OCI-LY1 (cell line): ENCODE results near the gene LRG1.

Experiments used
- EZH2 ChIP-seq: fragments of 200-600 bp; sonication (generic), shearing (Covaris generic); IDR thresholded peaks from 2 replicates; pipeline ENCODE4 v1.8.0; 2017; ENCODE audit warnings: borderline replicate concordance, mixed run types, mild to moderate bottlenecking, antibody characterized with exemption, low read length, moderate library complexity, mixed read lengths
- TF ChIP-seq, protein P1 (sequence below): fragments of 200-600 bp; sonication (generic), shearing (Covaris generic); IDR thresholded peaks from 2 replicates; pipeline ENCODE4 v1.5.1; 2017; ENCODE audit warnings: mild to moderate bottlenecking, antibody characterized with exemption, low read length, moderate library complexity, mixed read lengths

DNA sequence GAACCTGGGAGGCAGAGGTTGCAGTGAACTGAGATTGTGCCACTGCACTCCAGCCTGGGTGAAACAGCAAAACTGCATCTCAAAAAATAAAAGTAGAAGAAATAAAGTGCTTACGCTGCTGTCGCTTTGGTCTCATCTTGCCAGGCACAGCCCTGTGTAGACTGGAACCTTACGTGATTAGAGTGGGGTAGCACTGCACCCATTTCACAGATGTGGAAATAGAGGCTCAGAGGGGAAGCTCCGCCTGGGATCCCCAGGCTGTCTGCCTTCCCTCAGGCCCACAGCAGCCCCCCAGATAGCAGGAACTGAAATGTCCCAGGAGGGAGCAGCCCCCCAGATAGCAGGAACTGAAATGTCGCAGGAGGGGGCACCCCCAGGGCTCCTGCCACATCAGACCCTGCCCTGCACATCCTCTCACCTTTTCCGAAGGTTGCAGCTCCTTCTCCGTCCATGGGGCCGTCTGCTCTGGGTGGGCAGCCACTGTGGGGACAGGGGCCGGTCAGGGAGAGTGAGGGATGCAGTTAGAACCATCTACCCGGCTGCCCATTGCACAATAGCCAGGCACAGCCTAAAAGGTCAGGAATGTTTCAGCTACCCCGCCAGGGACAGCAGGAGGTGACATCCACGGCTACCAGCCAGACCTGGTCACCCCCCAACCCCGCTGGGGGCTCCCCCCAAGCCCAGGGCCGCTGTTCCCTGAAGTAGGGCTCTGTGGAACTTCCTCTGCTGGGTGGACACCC is 23.5 kb downstream of the LRG1 start:
- TF ChIP-seq EZH2: no peak
- TF ChIP-seq, protein P1, sequence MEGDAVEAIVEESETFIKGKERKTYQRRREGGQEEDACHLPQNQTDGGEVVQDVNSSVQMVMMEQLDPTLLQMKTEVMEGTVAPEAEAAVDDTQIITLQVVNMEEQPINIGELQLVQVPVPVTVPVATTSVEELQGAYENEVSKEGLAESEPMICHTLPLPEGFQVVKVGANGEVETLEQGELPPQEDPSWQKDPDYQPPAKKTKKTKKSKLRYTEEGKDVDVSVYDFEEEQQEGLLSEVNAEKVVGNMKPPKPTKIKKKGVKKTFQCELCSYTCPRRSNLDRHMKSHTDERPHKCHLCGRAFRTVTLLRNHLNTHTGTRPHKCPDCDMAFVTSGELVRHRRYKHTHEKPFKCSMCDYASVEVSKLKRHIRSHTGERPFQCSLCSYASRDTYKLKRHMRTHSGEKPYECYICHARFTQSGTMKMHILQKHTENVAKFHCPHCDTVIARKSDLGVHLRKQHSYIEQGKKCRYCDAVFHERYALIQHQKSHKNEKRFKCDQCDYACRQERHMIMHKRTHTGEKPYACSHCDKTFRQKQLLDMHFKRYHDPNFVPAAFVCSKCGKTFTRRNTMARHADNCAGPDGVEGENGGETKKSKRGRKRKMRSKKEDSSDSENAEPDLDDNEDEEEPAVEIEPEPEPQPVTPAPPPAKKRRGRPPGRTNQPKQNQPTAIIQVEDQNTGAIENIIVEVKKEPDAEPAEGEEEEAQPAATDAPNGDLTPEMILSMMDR: no peak
